Trophoblast cell (in vitro differentiated cells and primary cell): ENCODE data around the gene EIF2B4.

Source experiments
- DNase-seq, 2 donors: peaks; one replicate each; pipeline ENCODE4 v3.0.0-alpha.2; 2016
- H2AFZ ChIP-seq: 2 replicates; pipeline ENCODE4 v1.6.1; 2013; ENCODE audit warnings: low read length, moderate library complexity, mild to moderate bottlenecking; ENCODE audit not compliant: insufficient read depth, poor library complexity
- H2AK5ac ChIP-seq: 2 replicates; pipeline ENCODE4 v1.6.1; 2013; ENCODE audit warnings: mild to moderate bottlenecking, low read length
- H2BK120ac ChIP-seq: 2 replicates; pipeline ENCODE4 v1.6.1; 2013; ENCODE audit warnings: low read length, mild to moderate bottlenecking, moderate library complexity; ENCODE audit not compliant: insufficient read depth, poor library complexity
- H2BK12ac ChIP-seq: 2 replicates; pipeline ENCODE4 v1.6.1; 2013; ENCODE audit warnings: mild to moderate bottlenecking, low read length, moderate library complexity
- H2BK5ac ChIP-seq: 2 replicates; pipeline ENCODE4 v1.6.1; 2013; ENCODE audit warnings: low read length, low read depth, moderate library complexity, mild to moderate bottlenecking; ENCODE audit not compliant: poor library complexity
- H3K14ac ChIP-seq: 2 replicates; pipeline ENCODE4 v1.6.1; 2013; ENCODE audit warnings: mild to moderate bottlenecking, low read length
- H3K18ac ChIP-seq: 2 replicates; pipeline ENCODE4 v1.6.1; 2013; ENCODE audit warnings: mild to moderate bottlenecking, low read length
- H3K23ac ChIP-seq: 2 replicates; pipeline ENCODE4 v1.6.1; 2013; ENCODE audit warnings: low read length
- H3K27ac ChIP-seq: 2 replicates; pipeline ENCODE4 v1.5.1; 2013; ENCODE audit warnings: low read depth, mild to moderate bottlenecking, inconsistent platforms, low read length, moderate library complexity
- H3K27me3 ChIP-seq: 2 replicates; pipeline ENCODE4 v1.6.1; 2013; ENCODE audit warnings: inconsistent platforms, mild to moderate bottlenecking, low read length, moderate library complexity; ENCODE audit not compliant: insufficient read depth
- H3K36me3 ChIP-seq, 2 experiments: 1 replicate in 1 of 2; 2 replicates in 1 of 2; pipeline ENCODE4 v1.6.1; 2013; ENCODE audit warnings: low read length in 2 of 2, mild to moderate bottlenecking in 2 of 2, moderate library complexity in 1 of 2; ENCODE audit not compliant: insufficient read depth in 2 of 2, control insufficient read depth in 1 of 2
- H3K4ac ChIP-seq: 2 replicates; pipeline ENCODE4 v1.6.1; 2013; ENCODE audit warnings: low read depth, mild to moderate bottlenecking, low read length, moderate library complexity
- H3K4me1 ChIP-seq, 2 experiments: 1 replicate in 1 of 2; 2 replicates in 1 of 2; pipeline ENCODE4 v1.6.1; 2013; ENCODE audit warnings: low read length in 2 of 2, mild to moderate bottlenecking in 2 of 2, moderate library complexity in 1 of 2; ENCODE audit not compliant: insufficient read depth in 2 of 2, control insufficient read depth in 1 of 2
- H3K4me2 ChIP-seq: 2 replicates; pipeline ENCODE4 v1.6.1; 2013; ENCODE audit warnings: inconsistent platforms, mild to moderate bottlenecking, low read length, moderate library complexity
- H3K4me3 ChIP-seq: 2 replicates; pipeline ENCODE4 v1.5.1; 2013; ENCODE audit warnings: mild to moderate bottlenecking, low read depth, low read length, inconsistent platforms
- H3K79me1 ChIP-seq: one replicate; pipeline ENCODE4 v1.6.1; 2013; ENCODE audit warnings: low read length
- H3K79me2 ChIP-seq: 2 replicates; pipeline ENCODE4 v1.6.1; 2013; ENCODE audit warnings: low read length, mild to moderate bottlenecking; ENCODE audit not compliant: control insufficient read depth, insufficient read depth, poor library complexity
- H3K9ac ChIP-seq: 2 replicates; pipeline ENCODE4 v1.6.1; 2013; ENCODE audit warnings: mild to moderate bottlenecking, low read length
- H3K9me3 ChIP-seq: 2 replicates; pipeline ENCODE4 v1.6.1; 2013; ENCODE audit warnings: low read depth, mild to moderate bottlenecking, control low read depth, inconsistent platforms, low read length; ENCODE audit not compliant: insufficient read depth
- H4K12ac ChIP-seq: 2 replicates; pipeline ENCODE4 v1.6.1; 2013; ENCODE audit warnings: low read depth, mild to moderate bottlenecking, low read length, moderate library complexity
- H4K8ac ChIP-seq: 2 replicates; pipeline ENCODE4 v1.6.1; 2013; ENCODE audit warnings: low read depth, mild to moderate bottlenecking, low read length, moderate library complexity
- H4K91ac ChIP-seq: one replicate; pipeline ENCODE4 v1.6.1; 2013; ENCODE audit warnings: low read depth, mild to moderate bottlenecking, low read length, moderate library complexity
- WGBS: extraction: QIAGEN DNeasy Blood & Tissue Kit; methylation state at CpG from one replicate; pipeline ENCODE4 v1.1.7; 2013; ENCODE audit warnings: missing lambda C conversion rate; ENCODE audit not compliant: insufficient read length, insufficient coverage; ENCODE audit errors: extremely low coverage; 5-methylcytosine and 5-hydroxymethylcytosine counted together

The EIF2B4 gene

GRCh38 chr2:27324720-27325119 is 45.4 kb downstream of the EIF2B4 start:
- Histone ChIP-seq H3K4me1 (peaks cover 14 to 17% of the 10 kb centered on the region in 2 experiments), H3K27me3 (no peaks in the 10 kb centered on the region), H3K27ac (no peak overlapping the region), H3K18ac (no peak overlapping the region), H2BK5ac (no peak overlapping the region), H3K36me3 (peaks cover 19 to 35% of the 10 kb centered on the region in 2 experiments), H3K4ac (no peak overlapping the region), H2AFZ (no peak overlapping the region), H4K8ac (no peak overlapping the region), H4K91ac (no peak overlapping the region), H3K9me3 (peaks cover 2% of the 10 kb centered on the region), H2BK12ac (no peak overlapping the region), H3K79me2 (peaks cover 12% of the 10 kb centered on the region), H3K4me3 (no peak overlapping the region), H3K4me2 (no peak overlapping the region), H2AK5ac (no peak overlapping the region), H3K9ac (no peak overlapping the region), H3K79me1 (peaks cover 18% of the 10 kb centered on the region), H4K12ac (no peak overlapping the region), H3K23ac (no peak overlapping the region), H3K14ac (no peak overlapping the region), H2BK120ac (no peak overlapping the region)
- WGBS = no CpG with 5 or more reads among the region's 5 CpGs
- DNase-seq = no peak

- peak overlapping the region; percentile 73 for H2BK120ac ChIP-seq
- DNase-seq = no peak
- no CpG with 5 or more reads among the region's 5 CpGs for WGBS
- H4K12ac ChIP-seq = peak overlapping the region; percentile 79
- H3K18ac ChIP-seq = no peak overlapping the region
- H2BK5ac ChIP-seq = no peak overlapping the region
- H3K36me3 ChIP-seq = peaks cover 13 to 28% of the 10 kb centered on the region in 2 experiments
- no peak overlapping the region for H2BK12ac ChIP-seq
- peak overlapping the region; percentile 93 for H3K14ac ChIP-seq
- H3K4me2 ChIP-seq = peak overlapping the region; percentile 87
- peaks cover 2% of the 10 kb centered on the region for H3K9me3 ChIP-seq
- H3K79me1 ChIP-seq = peaks cover 18% of the 10 kb centered on the region
- H2AK5ac ChIP-seq = peak overlapping the region; percentile 21
- peak overlapping the region; percentile 82 for H3K4me3 ChIP-seq
- no peaks in the 10 kb centered on the region for H3K27me3 ChIP-seq
- no peak overlapping the region for H3K23ac ChIP-seq
- H4K91ac ChIP-seq = peak overlapping the region; percentile 92
- peak overlapping the region; percentile 96 for H3K9ac ChIP-seq
- no peak overlapping the region for H2AFZ ChIP-seq
- H3K4me1 ChIP-seq = peaks cover 14 to 17% of the 10 kb centered on the region in 2 experiments
- peak overlapping the region; percentile 48 for H3K4ac ChIP-seq
- peaks cover 12% of the 10 kb centered on the region for H3K79me2 ChIP-seq
- no peak overlapping the region for H3K27ac ChIP-seq
- peak overlapping the region; percentile 98 for H4K8ac ChIP-seq
These were observed 46.4 kb downstream of the EIF2B4 start for GRCh38 chr2:27323596-27324285.

DNA sequence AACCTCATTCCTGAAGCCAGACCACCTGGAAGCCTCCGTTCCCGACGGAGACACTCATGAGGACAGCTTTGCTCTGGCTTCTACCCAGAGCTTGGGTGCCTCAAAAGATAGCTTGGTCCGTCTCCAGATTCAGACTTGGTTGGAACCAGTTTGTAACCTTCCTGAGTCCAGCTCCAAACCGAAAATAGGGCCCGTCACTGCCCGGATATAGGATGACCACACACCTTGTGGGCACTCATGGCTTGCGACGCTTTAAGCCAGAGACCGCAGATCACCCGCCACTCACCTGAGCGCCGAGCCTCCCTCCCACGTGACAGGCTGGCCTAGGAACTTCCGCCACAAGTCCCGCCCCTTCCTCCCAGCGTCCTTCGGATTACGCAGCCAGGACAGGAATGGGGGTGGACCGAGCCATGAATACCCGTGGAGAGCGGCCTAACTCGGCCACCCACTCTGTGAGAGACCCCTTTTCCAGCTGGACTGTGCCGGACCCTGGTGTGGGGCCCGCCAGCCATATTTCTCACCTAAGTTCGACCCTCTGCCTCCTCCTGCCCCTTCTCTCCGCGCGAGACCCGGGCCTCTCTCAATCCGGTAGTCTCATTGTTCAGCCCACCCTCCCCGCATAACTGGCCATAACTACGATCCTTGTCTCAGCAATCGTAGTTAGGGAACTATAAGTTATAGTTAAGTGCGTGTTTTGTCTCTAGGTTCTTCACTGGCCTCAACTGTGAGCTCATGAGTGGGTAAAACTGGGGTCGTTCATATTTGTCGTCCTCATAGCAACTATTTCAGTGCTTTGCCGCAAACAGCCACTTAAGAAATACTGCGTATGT is 47.2 kb downstream of the EIF2B4 start, which contains the start of gene MPV17:
TSS of gene MPV17 (minus strand) at position 332 of the 830 bp plus-strand sequence. CDS start 580 bp downstream, outside the sequence.
- Histone ChIP-seq H3K23ac (no peak within 1 kb of the TSS), H2BK120ac (peak within 1 kb of the TSS; percentile 92), H4K8ac (peak within 1 kb of the TSS; percentile 98), H3K79me1 (peaks cover 18% of the 10 kb centered on the region), H3K9me3 (peaks cover 2% of the 10 kb centered on the region), H4K12ac (peak within 1 kb of the TSS; percentile 84), H3K14ac (peak within 1 kb of the TSS; percentile 93), H4K91ac (peak within 1 kb of the TSS; percentile 92), H2BK5ac (peak within 1 kb of the TSS; percentile 85), H3K4me2 (peak within 1 kb of the TSS; percentile 87), H3K4ac (peak within 1 kb of the TSS; percentile 71), H3K27me3 (no peaks in the 10 kb centered on the region), H3K4me1 (peaks cover 14 to 17% of the 10 kb centered on the region in 2 experiments), H3K9ac (peak within 1 kb of the TSS; percentile 96), H3K36me3 (peaks cover 13 to 21% of the 10 kb centered on the region in 2 experiments), H2AK5ac (peak within 1 kb of the TSS; percentile 77), H2BK12ac (peak within 1 kb of the TSS; percentile 41), H3K27ac (peak within 1 kb of the TSS; percentile 63), H3K79me2 (peaks cover 12% of the 10 kb centered on the region), H3K18ac (peak within 1 kb of the TSS; percentile 93), H2AFZ (peak within 1 kb of the TSS; percentile 33), H3K4me3 (peak within 1 kb of the TSS; percentile 82)
- DNase-seq = peak; percentile 96
- no CpG with 5 or more reads among the region's 39 CpGs for WGBS

DNA sequence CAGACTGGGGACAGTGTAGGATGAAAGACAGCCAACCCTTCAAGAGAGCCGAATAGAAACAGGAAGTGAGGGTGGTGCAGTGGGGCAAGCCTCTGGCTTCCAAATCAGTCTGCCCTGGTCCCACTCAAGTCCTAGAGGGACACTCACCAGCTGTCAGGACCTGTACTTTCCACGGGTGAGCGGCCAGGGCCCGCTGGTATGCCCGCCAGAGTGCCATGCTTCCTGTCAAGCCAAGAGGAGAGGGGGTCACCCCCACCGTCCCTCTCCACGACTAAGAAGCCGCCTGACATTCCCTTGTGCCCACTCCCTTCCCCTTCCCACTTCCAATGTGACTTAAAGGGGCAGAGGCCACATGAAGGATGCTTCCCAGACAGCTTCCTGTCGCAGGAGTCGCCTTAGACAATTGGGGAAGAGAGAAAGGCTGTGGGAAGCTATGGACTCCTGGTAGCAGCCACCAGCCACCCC is 47.8 kb downstream of the EIF2B4 start:
- Histone ChIP-seq H2BK120ac (peak overlapping the region; percentile 92), H3K79me2 (peaks cover 12% of the 10 kb centered on the region), H3K4ac (peak overlapping the region; percentile 71), H2AK5ac (peak overlapping the region; percentile 77), H3K4me3 (peak overlapping the region; percentile 71), H2BK12ac (peak overlapping the region; percentile 41), H2AFZ (peak overlapping the region; percentile 26), H3K4me1 (peaks cover 14 to 17% of the 10 kb centered on the region in 2 experiments), H3K27ac (peak overlapping the region; percentile 60), H3K27me3 (no peaks in the 10 kb centered on the region), H3K23ac (no peak overlapping the region), H3K36me3 (peaks cover 11 to 18% of the 10 kb centered on the region in 2 experiments), H3K18ac (peak overlapping the region; percentile 93), H2BK5ac (peak overlapping the region; percentile 82), H3K79me1 (peaks cover 18% of the 10 kb centered on the region), H3K9ac (peak overlapping the region; percentile 72), H3K4me2 (peak overlapping the region; percentile 87), H4K8ac (peak overlapping the region; percentile 75), H3K9me3 (peaks cover 2% of the 10 kb centered on the region), H3K14ac (peak overlapping the region; percentile 89), H4K12ac (peak overlapping the region; percentile 84), H4K91ac (peak overlapping the region; percentile 88)
- WGBS = no CpG with 5 or more reads among the region's 10 CpGs
- peak; percentile 5 to 22 for DNase-seq
